ENCODE measurements around the gene SLC27A1.

DNA sequence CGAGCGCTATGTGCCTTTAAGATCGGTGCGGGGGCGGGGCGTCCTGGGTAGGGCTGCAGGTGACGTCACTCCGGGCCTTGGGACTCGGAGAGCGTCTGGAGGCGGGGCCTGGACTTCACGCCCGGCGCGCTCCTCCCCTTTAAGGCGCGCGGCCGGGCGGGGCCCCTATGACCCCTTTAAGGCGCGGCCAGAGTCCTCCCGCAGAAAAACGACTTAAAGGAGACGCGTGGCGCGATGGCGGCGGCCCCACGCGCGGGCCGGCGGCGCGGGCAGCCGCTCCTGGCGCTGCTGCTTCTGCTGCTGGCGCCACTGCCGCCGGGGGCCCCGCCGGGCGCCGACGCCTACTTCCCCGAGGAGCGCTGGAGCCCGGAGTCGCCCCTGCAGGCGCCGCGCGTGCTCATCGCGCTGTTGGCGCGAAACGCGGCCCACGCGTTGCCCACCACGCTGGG, 85.2 kb downstream of the SLC27A1 start, which contains the start of gene COLGALT1:
- no peak for TF ChIP-seq ZNF274 (IDR thresholded peaks at IDR 0.05; ENCODE audit: insufficient read depth, insufficient read length)
- TF ChIP-seq SMAD5 (IDR thresholded peaks at IDR 0.05; ENCODE audit: low read depth): no peak
- TF ChIP-seq, protein P1, sequence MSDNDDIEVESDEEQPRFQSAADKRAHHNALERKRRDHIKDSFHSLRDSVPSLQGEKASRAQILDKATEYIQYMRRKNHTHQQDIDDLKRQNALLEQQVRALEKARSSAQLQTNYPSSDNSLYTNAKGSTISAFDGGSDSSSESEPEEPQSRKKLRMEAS (IDR thresholded peaks at IDR 0.05; ENCODE audit: low read depth, low read length): peak; percentile 32; the same call in 1 of the 2 replicates
- TF ChIP-seq EP300 (IDR thresholded peaks at IDR 0.05; ENCODE audit: borderline replicate concordance in 1 of 2, control insufficient read depth in 1 of 2, low read depth in 2 of 2, low read length in 2 of 2): no peak
- TF ChIP-seq CTCF (IDR thresholded peaks at IDR 0.05 in 2 of 3, conservative IDR thresholded peaks at IDR 0.05 in 1 of 3; ENCODE audit: control insufficient read depth in 2 of 3, extremely low read depth in 1 of 3, insufficient read depth in 1 of 3, low read depth in 3 of 3, low read length in 3 of 3): no peak
- TF ChIP-seq TAF1 (IDR thresholded peaks at IDR 0.05; ENCODE audit: borderline replicate concordance, low read depth, low read length): no peak
- TF ChIP-seq SREBF1 (IDR thresholded peaks at IDR 0.05; ENCODE audit: low read length): no peak
- no peak for TF ChIP-seq STAT3 (IDR thresholded peaks at IDR 0.05; ENCODE audit: low read depth, low read length)
- TF ChIP-seq SP1 (IDR thresholded peaks at IDR 0.05; ENCODE audit: low read depth, low read length): peak; percentile 81
- TF ChIP-seq SMC3 (IDR thresholded peaks at IDR 0.05; ENCODE audit: borderline replicate concordance, low read length): no peak
- peak; percentile 68; the same call in 1 of the 2 replicates for TF ChIP-seq DPF2 (IDR thresholded peaks at IDR 0.05)
- no peak for TF ChIP-seq BRCA1 (IDR thresholded peaks at IDR 0.05; ENCODE audit: low read depth, low read length)
